CD4-positive, alpha-beta T cell treated with Interleukin-4 for 1 hour (primary cell): Measurements from ENCODE around the gene SOWAHA.
A peak's percentile ranks its signal among the peaks of the same experiment; 100 is the strongest.

Experiments
- DNase-seq, 2 donors: peaks; one replicate each; pipeline ENCODE4 v3.0.0-alpha.2; 2020 to 2022

Gene SOWAHA

DNA sequence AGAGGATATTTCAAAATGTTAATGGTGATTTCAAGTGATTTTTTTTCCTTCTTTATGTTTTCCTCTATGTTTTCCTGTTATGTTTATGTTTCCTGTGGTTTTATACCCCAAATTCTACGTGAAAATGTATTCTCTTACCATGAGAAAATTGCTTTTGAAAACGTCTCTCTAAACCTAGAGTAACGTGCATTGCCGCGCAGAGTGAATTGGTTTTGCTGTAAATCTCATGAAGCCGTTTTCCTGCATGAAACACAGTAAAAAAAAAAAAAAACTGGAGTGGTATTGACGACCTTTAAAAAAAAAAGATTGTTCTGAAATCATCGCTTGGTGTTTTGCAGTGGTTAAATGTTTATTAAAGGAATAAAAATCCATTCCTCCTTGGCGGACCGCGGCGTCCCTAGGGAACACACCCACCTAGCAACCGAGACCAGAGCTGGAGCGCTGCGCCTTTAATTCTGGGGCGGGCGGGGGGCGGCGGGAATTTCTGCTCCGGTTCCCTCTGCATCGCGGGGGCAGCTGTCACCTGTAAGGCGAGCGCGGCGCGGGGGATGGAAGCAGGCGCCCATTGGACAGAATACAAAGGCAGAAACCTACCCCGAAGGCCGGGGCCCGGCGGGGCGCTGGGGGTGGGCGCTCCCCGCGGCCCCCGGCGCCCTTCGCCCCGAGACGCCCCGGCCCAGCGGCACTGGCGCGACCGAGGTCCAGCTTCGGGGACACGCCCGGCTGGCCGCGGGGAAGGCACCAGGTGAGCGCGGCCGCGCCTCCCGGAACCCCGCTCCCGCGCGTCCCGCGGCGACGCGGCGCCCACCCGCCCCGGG is at the start of gene SOWAHA:
TSS of gene SOWAHA (plus strand) at position 522 of the 818 bp plus-strand sequence. CDS start 320 bp downstream, outside the sequence.
- DNase-seq: no peak

DNA sequence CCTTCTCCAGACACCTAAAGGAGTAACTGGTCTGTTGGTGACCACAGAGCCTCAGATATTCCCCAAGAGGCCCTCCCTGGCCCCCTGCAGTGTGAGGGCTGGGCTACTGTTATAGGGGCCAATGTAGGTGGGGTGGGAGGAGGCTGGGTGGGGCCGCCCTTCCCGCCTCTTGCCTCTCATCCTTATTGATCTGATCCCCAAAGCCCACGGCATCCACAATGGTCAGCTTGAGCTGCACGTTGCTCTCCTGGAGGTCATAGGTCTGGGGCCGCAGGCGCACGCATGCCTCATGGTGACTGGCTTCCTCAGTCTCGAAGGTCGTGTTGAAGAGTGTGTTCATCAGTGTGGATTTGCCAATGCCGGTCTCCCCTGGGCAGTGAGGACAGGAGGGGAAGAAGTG is 49.1 kb upstream of the SOWAHA start:
- peak in 1 of 2 donors; percentile 7 for DNase-seq

DNA sequence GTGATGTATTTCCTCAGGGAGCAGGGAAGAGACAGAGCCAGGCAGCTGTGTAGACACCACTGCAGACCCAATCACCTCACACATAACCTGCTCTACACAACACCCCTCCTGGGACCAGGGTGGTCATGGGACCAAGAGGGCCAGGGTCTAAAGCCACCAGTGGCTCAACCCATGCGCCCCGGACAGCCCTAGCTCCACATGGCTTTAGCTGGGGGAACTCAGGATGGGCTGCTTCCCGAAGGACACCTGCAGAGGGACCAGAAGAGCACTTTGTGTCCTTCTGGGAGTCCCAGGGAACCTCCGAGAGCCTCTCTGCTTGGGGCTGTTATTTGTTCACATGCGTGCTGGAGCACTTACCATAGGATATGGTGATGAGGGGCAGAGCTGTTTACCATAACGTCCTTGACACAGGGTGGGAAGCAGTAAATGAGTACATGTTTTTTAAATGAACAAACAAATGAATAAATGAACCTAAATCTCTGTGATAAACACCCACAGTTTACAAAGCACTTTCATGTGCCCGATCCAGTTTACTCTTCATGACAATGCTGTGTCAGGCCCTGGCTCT is 48.3 kb upstream of the SOWAHA start:
- peak in 1 of 2 donors; percentile 9 for DNase-seq

DNA sequence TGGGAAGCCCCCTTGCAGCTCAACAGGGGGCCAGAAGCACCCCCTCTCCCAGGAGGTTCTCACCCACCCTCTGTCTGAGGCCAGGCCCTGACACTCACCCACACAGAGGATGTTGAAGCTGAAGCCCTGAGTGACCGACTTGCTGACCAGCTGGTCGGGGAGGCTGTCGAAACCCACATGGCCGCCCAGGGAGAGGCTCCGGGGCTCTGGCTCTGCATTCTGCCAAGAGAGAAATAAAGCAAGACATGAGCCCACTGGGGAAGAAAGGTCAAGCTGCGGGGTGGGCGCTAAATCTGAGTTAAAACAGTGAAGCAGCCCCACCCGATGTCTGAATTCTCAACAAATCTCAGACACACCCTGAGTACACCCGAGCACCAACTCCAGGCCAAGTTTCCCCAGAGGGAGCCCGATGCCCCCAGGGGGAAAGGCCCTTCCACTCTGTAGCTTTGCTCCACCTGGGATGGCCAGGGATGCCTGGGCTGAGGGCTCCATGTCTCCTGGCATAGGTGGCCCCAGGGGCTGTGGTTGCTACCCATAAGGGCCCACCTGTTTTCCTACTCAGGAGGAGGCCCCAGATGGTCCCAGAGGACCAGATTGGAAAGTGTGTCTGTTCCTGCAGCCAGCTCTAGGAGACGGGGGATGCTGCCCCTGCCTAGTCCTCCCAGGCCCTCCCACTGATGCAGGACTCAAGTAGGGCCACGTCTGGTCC is 47.6 kb upstream of the SOWAHA start:
- no peak for DNase-seq

DNA sequence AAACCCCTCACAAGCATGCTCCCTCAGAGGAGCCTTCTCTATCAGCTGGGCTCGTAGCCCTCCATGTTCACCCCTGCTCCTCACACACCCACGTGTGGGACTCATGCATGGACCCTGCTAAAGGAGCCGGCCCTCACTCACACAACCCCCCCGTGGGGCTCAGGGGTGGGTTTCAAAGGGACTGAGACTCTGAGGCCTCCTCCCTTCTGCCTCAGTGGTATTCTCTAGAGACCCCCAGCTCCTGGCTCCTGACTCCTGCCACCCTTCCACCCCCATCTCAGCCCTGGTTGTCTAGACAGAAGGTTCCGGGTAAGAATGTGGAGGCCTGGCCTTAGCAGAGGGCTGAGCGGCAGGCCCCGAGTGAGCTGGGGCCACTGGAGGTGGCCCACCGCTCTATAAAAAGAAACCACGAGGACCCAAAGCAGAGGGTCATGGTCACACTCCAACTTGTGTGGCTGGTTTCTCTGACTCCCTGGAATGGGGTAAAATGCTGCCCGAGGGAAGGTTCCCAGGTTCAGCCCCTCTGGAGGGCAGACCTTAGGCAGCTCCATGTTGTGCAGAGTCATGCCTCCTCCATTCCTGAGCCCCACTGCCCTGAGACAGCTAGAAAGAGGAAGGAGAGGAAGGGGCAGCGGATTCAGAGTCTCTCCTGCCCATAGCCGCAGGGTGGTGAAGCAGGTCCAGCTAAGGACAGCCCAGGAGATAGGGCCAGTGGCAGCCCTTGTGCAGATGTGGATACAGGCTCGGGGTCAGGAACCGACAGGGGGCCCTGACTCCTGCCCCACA is 46.9 kb upstream of the SOWAHA start:
- no peak for DNase-seq

DNA sequence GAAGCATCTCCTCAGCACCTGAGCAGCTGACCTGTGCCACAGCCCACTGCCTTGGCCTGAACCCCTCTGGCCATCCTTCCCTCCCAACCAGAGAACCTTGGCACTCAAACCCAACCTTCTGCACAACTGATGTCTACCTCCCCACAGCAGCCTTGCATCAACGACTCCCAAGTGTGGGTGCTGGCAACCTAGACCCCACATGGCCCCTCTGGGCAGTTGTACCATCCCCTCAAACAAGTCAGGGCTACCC is 46.4 kb upstream of the SOWAHA start:
- DNase-seq: no peak

DNA sequence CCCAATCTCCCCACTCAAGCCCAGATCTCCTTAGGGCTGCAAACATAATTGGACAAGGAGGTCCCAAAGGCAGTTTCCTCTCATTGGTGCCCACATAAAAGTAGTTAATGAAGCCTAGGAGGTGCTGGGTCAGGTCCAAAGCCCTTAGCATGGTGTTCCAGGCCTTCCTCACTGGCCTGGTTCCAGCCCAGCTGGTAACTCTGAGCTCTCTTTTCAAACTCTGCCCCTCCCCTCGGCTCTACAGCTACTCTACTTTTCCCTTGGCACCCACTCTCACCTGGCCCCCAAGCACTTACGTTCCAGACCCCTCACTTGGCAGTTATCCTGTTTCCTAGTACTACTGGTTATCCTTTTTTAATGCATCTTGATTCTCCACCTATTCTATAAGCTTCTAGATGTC is 46.0 kb upstream of the SOWAHA start:
- DNase-seq: no peak

DNA sequence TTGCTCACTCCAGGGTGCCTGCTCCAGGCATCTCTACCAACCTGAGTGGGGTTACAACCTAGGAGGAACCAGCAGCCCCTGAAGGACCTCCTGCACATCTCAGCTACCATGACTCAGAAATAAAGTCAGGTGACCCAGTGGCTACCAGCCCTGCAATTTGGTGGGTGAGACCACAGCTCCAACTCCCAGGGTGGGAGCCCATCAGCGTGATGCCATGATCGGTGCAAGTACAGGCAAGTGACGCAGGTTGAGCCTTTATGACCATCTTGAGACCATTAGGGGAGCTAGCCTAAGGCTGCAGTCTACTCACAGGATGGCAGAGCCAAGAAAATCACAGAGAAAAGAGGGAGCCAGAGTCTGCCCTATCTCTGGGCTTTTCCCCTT is 44.6 kb upstream of the SOWAHA start:
- no peak for DNase-seq

DNA sequence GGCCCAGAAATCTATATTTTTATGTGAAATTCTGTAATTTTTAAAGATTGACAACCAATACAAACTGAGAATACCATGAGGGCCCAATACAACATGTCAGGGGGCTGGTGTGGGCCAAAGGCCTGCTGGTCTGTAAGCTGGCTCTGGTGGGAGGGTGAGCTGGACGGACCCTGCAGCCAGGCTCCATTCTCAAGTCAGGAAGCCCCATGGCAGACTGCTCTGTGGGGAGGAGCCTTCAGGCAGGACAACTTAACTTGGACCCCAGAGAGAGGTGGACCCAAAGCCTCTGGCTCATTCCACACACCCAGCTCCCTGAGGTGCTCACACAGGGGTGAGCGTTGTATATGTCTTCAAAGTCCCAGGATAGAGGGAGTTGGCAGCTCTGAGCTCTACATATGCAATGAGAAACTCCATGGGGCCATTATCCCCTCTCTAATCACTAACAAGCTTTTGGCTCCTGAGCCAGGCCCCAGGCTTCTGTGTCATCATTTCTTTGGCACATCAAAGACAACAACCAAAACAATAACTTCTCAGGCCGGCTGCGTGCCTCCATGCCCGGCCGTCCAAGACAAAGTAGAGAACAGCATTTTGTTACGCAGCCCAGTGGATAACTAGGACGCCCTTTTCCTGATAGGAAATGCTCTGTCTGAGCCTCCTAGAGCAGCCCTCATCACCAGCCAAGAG is 42.5 kb upstream of the SOWAHA start:
- DNase-seq: peak in 1 of 2 donors; percentile 3

DNA sequence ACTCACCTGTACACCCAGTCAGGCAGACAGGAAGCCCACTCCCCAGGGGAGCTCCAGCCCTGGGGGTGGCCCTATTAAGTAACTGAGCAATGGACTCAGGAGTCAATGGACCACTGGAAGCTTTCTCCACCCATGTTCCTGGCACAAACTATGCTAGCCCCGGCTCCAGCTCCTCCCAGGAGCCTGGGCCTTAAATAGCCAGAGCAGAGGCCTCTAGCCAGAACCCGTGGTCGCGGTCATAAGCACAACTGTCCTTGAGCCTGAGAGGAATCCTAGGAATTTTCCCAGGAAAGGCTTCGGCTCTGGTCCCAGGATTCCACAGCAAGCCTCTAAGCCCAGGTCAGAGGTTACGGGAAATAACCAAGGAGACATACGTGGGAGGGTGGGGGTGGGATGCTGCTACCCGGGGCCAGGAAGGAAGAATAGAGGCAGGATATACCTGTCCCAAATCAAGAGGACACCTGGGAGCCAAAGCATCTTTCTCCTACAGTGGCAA is 41.6 kb upstream of the SOWAHA start:
- no peak for DNase-seq

DNA sequence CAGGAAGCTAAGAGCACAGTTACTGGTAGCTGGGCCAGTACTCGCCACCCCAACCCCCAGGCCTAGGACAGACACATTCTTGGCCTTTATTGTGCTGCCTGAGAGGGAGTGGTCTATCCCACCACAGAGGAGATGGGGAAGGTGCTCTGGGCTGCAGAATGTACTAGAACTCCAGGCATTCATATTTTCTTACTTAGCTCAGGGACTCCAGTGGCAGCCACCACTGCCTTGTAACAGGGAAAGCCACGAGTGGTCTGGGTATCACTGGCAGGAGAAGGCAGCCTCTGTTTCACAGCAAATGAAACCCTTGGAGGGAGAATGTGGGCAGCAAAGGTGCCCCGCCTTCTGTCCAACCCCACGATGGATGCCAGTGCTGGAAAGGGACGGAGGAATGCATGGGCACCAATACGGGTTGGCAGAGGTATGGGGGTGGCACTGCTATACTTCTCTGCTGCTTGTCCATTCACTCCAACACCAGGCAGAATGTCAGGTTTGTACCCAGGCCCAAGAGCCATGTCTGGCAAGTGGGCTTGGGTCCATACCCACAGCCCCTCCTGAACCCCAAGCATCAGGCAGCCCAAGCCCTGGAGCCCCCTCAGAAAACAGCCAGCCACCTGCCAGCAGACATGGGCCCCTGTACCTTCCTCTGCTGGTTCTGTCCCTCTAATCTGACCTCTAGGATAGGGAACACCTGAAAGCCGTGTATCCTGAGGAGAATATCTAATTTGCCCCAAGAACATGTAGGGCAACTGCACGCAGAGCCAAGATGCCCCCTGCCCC is 40.6 kb upstream of the SOWAHA start:
- DNase-seq: no peak

DNA sequence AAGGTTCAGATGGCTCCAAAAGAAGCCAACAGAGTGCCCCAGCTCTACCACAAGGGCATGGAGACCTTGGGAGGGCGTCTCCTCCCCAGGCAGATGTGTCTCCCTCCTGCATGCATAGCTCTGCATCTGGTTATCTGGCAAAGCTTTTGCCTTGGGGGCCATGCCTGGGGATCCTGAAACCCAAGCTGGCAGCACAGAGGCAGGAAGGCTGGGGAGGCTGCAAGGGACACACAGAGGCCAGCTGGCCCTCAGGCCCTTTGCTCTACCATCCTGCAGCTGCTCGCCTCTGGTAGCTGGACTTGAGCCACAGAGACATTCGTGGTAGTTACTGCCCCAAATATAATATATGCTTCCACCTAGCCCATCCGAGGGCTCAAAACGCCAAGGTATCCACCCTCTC is 40.0 kb upstream of the SOWAHA start:
- DNase-seq: no peak

DNA sequence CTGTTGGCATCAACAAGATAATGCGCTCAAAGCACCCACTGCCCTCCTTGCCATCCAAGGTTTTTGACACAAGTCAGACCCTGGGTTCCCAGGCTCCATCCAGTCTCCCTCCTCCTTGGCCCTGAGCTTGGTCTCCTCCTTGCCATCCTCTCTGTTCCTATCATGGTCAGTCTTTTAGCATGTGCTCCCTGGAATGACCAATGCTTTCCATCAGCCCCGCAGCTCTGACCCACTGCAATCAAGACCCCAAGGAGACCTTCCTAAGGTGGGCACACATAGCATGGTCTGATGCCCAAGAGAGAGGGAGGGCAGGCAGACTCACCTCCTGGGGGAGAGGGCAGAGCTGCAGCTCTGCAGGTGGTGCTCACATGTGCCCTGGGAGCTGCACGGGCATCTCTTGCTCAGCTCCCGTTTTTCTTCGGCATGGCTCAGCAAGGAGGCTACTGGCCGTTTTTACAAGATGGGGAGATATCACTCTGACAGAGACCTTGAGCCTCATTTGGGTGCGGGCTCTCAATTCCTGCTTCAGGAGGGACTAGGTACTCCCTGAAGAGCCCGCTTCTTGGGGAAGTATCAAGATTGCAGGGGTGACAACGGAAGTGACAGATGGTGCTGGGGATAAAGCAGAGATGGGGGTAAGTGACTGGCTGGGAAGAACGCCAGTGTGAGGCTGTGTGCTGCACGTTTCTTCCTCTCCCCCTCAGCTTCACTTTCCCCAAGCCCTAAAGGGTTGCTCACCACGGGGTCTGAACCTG is 39.3 kb upstream of the SOWAHA start:
- no peak for DNase-seq

DNA sequence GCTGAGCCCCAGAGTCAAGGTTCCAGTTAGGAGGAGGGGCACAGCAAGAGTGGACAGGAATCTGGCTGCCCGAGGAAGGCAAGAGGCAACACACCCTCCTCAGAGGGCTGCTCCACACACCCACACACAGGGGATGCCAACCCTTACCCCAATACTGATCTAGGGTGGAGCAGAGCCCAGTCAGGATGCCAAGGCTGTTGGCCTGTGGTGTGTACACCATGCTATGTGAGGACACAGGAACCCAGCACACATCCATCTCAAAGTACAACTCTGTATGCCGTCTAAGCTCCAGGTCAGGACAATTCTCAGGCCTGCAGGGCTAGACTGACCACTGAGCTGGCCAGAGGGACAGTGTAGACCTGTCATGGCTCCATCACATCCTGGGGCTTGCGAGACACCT is 38.7 kb upstream of the SOWAHA start:
- DNase-seq: no peak

DNA sequence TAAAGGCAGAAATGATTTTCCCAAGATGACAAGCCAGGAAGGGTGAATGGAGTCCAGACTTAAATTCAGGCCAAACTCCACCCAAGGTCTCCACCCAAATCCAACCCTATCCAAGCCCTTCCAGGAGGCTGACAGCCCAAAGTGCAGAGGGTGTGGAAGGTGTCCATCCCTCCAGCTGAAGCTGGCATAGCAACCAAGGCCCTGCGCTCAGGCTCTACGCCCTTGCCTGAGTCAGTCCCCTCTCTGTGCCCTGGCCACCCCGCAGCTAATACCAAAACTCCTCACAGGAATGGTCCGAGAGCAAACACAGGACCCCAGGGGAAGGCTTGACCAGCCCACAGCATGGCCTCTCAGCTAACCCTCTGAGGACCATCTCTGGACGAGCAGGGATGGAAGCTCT is 38.2 kb upstream of the SOWAHA start:
- no peak for DNase-seq

DNA sequence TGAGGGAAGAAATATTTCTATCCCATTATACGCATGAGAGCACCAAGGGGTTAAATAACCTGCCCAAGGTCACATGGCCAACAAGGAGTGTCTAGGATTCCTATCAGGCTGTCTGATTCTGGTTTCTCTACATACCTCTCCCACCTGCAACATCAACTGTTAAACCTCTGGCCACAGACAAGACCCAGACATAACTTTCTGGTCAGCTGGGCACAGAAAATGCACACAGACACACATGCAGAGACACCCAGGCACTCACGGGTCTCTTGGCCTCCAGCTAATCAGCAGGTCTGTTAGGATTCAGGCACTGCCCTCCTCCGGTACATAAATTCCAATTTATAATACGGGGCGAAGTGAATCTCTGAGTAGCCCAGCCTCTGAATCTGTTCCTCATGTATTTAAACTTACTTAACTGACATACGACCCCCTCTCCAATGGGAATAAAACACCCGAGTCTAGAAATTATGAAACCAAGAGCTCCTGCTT is 37.6 kb upstream of the SOWAHA start:
- DNase-seq: no peak

DNA sequence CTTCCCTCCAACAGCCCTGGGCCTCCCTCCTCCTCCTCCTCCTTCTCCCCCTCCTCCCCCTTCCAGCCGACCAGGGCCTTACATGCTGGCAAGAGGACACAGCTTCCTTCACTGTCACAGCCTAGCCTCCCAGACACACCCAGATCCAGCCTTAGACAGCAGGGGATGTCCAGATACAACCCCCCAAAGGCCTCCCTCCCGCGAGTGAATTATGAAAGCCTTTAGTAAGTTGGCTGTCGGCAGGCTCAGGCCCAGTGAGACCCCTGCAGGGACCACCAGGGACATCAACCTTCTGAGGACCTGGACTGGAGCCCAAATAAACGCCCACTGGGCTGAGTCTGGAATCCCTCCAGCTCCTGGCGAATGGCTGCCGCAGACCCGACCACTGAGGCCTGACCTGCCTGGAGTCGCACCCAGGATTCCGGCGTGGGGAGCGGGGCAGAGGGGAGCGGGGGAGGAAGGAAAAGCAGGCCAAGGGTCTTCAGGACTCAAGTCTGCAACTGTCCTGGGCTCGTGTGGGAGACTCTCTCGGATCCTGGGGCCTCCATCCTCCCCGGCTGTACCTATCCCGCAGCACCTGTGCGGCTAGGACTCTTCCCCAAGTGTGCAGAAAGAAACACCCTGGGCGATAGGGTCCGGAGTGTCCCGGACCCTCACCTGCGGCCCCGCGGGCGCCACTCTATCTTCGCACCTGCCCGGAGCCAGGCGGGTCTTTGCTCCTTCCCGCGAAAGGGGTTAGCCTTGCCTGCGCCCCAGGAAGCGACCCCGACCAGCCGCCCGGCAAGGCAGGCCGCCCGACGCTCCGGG is 36.8 kb upstream of the SOWAHA start:
- DNase-seq: no peak

DNA sequence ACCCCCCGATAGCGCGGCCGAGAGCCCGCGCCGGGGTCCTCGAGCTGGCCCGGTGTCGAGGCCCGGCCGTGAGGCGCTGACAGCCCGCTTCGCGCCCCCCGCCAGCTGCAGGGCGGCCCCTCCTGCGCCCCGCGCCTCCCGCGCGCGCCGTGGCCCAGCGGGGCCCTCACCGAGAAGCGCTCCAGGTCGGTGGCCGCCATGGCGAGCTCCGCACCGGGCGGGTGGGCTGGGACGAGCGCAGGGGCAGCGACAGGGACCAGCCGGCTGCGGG is 36.2 kb upstream of the SOWAHA start:
- DNase-seq: no peak

DNA sequence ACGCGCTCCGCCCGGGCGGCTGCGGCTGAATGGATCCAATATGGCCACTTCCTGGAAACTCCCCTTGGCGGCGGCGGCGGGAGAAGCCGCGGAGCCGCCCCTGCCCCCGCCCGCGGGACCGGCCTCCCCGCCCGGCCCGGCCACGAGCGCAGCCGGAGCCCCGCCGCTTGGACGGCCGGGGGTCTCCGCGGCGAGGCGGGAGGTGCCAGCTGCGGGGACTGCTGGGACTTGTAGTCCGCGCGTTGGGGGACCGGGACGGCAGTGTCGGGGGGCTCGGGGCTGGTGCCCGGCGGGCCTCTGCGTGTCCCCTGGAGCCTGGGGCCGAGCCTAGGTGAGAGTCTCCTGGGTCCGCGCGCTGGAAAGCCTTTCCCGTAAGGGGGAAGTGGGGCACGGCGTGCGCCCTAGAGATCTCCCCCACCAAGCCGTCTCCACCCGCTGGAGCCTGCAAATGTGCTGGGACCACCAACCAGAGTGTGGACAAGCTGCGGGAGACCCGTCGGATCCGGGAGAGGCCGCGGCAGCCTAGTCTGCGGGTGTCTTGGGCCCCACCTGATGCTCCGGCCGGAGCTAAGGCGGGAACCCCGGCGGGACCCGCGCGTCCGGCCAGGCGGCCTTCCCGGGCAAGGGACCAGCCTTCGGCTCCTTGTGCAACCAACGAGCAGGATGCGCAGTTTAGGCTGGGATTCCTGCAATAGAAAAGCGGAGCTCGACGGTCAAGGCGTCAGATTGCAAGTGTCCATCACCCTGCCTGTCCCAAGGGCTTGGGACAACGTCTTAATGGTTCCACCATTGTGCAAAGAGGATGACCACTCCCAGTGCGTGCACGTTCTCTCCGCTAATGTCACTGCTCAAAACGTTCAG is 35.7 kb upstream of the SOWAHA start, which contains the start of gene SEPTIN8:
TSS of gene SEPTIN8 (minus strand) at position 31 of the 861 bp plus-strand sequence. CDS start 102 bp downstream, outside the sequence.
- peak; percentile 26 to 50 for DNase-seq
